Activated CD8-positive, alpha-beta memory T cell treated with anti-CD3 and anti-CD28 coated beads, Interleukin-2, amount 10 ng/mL, durations not matched to agents 7 days and 5 days (primary cell): ENCODE measurements around the gene LAMB2. TPM values are rescaled to one million over a fixed set of nuclear protein-coding genes. Genes with fewer than 3 reads are reported as not detected.
A peak's percentile ranks its signal among the peaks of the same experiment; 100 is the strongest.

Source experiments
- ATAC-seq: fragments of 150-1000 bp; cut with Tn5 transposase; one replicate; pipeline ENCODE4 v1.10.0; 2021; ENCODE audit warnings: moderate library complexity
- CTCF ChIA-PET: fragments of 350-600 bp; sonication (Branson Sonifier 250); formaldehyde crosslinking; loops from one replicate; lab custom pipeline; 2021; ENCODE audit warnings: antibody characterized with exemption; lab: Charles Lee
- DNase-seq: peaks from one replicate; pipeline ENCODE4 v3.0.0-alpha.2; 2020
- H3K27ac Mint-ChIP-seq: one replicate; pipeline ENCODE4 v1.8.0; 2021; ENCODE audit warnings: mild to moderate bottlenecking, mixed read lengths
- H3K27me3 Mint-ChIP-seq: one replicate; pipeline ENCODE4 v1.8.0; 2021; ENCODE audit warnings: mixed read lengths
- H3K36me3 Mint-ChIP-seq: one replicate; pipeline ENCODE4 v1.8.0; 2021; ENCODE audit warnings: mild to moderate bottlenecking, mixed read lengths
- H3K4me1 Mint-ChIP-seq: one replicate; pipeline ENCODE4 v1.8.0; 2021; ENCODE audit warnings: mixed read lengths
- H3K4me3 Mint-ChIP-seq: one replicate; pipeline ENCODE4 v1.8.0; 2021; ENCODE audit warnings: mild to moderate bottlenecking, moderate library complexity, mixed read lengths
- H3K9me3 Mint-ChIP-seq: one replicate; pipeline ENCODE4 v1.8.0; 2022; ENCODE audit warnings: low read depth, mixed read lengths
- total RNA-seq, 2 experiments: library from RNA; stranded (reverse); gene quantifications; one replicate each; pipeline ENCODE4 v1.2.3, GENCODE V29; 2021

Gene LAMB2
- total RNA-seq, 2 experiments from 2014 or later = not detected

- Mint-ChIP-seq H3K4me1 (peaks cover 43% of the 10 kb centered on the region), H3K27me3 (no peaks in the 10 kb centered on the region), H3K36me3 (peaks cover 15% of the 10 kb centered on the region), H3K9me3 (no peaks in the 10 kb centered on the region), H3K4me3 (peak overlapping the region; percentile 81), H3K27ac (peak overlapping the region; percentile 85)
- CTCF ChIA-PET = interaction anchor here (0.8 kb wide), 1 partner anchor 30 kb away, joined by 4 read pairs; no protein-coding TSS in a partner anchor
- ATAC-seq = no peak
- no peak for DNase-seq
These were observed 34.1 kb upstream of the LAMB2 start for GRCh38 chr3:49166752-49167556.

GRCh38 chr3:49165771-49166751 is 33.2 kb upstream of the LAMB2 start, which contains the start of gene CCDC71:
Gene CCDC71 (minus strand): TSS chr3:49166331. CDS start chr3:49164208, 2,123 bp downstream.
- H3K4me3 Mint-ChIP-seq = peak within 1 kb of the TSS; percentile 81
- ATAC-seq (peak; percentile 84), DNase-seq (peak; percentile 83)
- H3K4me1 Mint-ChIP-seq = peaks cover 49% of the 10 kb centered on the region
- H3K36me3 Mint-ChIP-seq = peaks cover 17% of the 10 kb centered on the region
- CTCF ChIA-PET = interaction anchor here (1.4 kb wide), 1 partner anchor 283 kb away, joined by 4 read pairs; no protein-coding TSS in a partner anchor
- H3K27me3 Mint-ChIP-seq = no peaks in the 10 kb centered on the region
- H3K9me3 Mint-ChIP-seq = no peaks in the 10 kb centered on the region
- H3K27ac Mint-ChIP-seq = peak within 1 kb of the TSS; percentile 85

- Mint-ChIP-seq H3K4me1 (peaks cover 45% of the 10 kb centered on the region), H3K27me3 (no peaks in the 10 kb centered on the region), H3K36me3 (peaks cover 17% of the 10 kb centered on the region), H3K9me3 (no peaks in the 10 kb centered on the region), H3K27ac (peak overlapping the region; percentile 82), H3K4me3 (peak overlapping the region; percentile 81)
- ATAC-seq (no peak), DNase-seq (no peak)
- CTCF ChIA-PET = interaction anchor here (1.3 to 1.4 kb wide), 2 partner anchors 70 to 284 kb away, joined by 4 to 5 read pairs; no protein-coding TSS in a partner anchor
These were observed 32.3 kb upstream of the LAMB2 start for GRCh38 chr3:49164983-49165720.

GRCh38 chr3:49163609-49164008 is 30.8 kb upstream of the LAMB2 start:
- no peaks in the 10 kb centered on the region for H3K9me3 Mint-ChIP-seq
- CTCF ChIA-PET = no interaction called here

GRCh38 chr3:49162751-49163419 is 30.0 kb upstream of the LAMB2 start:
- H3K27ac Mint-ChIP-seq = no peak overlapping the region
- ATAC-seq = no peak
- H3K27me3 Mint-ChIP-seq = no peaks in the 10 kb centered on the region
- CTCF ChIA-PET = interaction anchor here (2.1 kb wide), 1 partner anchor 8 kb away, joined by 9 read pairs; the partner anchor contains the start of gene KLHDC8B
- peaks cover 18% of the 10 kb centered on the region for H3K36me3 Mint-ChIP-seq
- H3K4me1 Mint-ChIP-seq = peaks cover 48% of the 10 kb centered on the region
- H3K4me3 Mint-ChIP-seq = no peak overlapping the region
- no peaks in the 10 kb centered on the region for H3K9me3 Mint-ChIP-seq
- no peak for DNase-seq

More at GRCh38 chr3:49163609-49164008, 30.8 kb upstream of the LAMB2 start:
- H3K27me3 Mint-ChIP-seq = no peaks in the 10 kb centered on the region
- H3K36me3 Mint-ChIP-seq = peaks cover 18% of the 10 kb centered on the region
- peaks cover 45% of the 10 kb centered on the region for H3K4me1 Mint-ChIP-seq
- H3K27ac Mint-ChIP-seq = no peak overlapping the region
- no peak for ATAC-seq
- no peak for DNase-seq
- H3K4me3 Mint-ChIP-seq = no peak overlapping the region

GRCh38 chr3:49161808-49162530 is 29.1 kb upstream of the LAMB2 start:
- Mint-ChIP-seq H3K27ac (peak overlapping the region; percentile 57), H3K36me3 (peaks cover 18% of the 10 kb centered on the region), H3K27me3 (no peaks in the 10 kb centered on the region), H3K4me3 (no peak overlapping the region), H3K9me3 (no peaks in the 10 kb centered on the region), H3K4me1 (peaks cover 48% of the 10 kb centered on the region)
- CTCF ChIA-PET = interaction anchor here (0.9 to 2.1 kb wide), 3 partner anchors 9 to 174 kb away, joined by 3 to 9 read pairs (median 3); partner anchors contain the start of gene KLHDC8B
- DNase-seq (no peak), ATAC-seq (no peak)

GRCh38 chr3:49161197-49161596 is 28.3 kb upstream of the LAMB2 start:
- Mint-ChIP-seq H3K27me3 (no peaks in the 10 kb centered on the region), H3K27ac (no peak overlapping the region), H3K4me1 (peaks cover 42% of the 10 kb centered on the region), H3K9me3 (no peaks in the 10 kb centered on the region), H3K36me3 (peaks cover 18% of the 10 kb centered on the region), H3K4me3 (no peak overlapping the region)
- DNase-seq (no peak), ATAC-seq (no peak)
- CTCF ChIA-PET = interaction anchor here (0.9 to 2.1 kb wide), 3 partner anchors 10 to 173 kb away, joined by 3 to 9 read pairs (median 3); partner anchors contain the start of gene KLHDC8B

GRCh38 chr3:49158792-49159191 is 25.9 kb upstream of the LAMB2 start:
- CTCF ChIA-PET = interaction anchor here (0.6 to 4.9 kb wide), 9 partner anchors 12 to 340 kb away, joined by 3 to 28 read pairs (median 3); partner anchors contain the start of genes KLHDC8B, P4HTM, QRICH1 and USP19
- no peak overlapping the region for H3K27ac Mint-ChIP-seq
- peaks cover 25% of the 10 kb centered on the region for H3K4me1 Mint-ChIP-seq

GRCh38 chr3:49158103-49158709 is 25.4 kb upstream of the LAMB2 start:
- Mint-ChIP-seq H3K27me3 (no peaks in the 10 kb centered on the region), H3K4me3 (no peak overlapping the region), H3K36me3 (peaks cover 7% of the 10 kb centered on the region), H3K27ac (no peak overlapping the region), H3K9me3 (no peaks in the 10 kb centered on the region), H3K4me1 (peaks cover 20% of the 10 kb centered on the region)
- CTCF ChIA-PET = interaction anchor here (0.6 to 4.9 kb wide), 12 partner anchors 12 to 340 kb away, joined by 3 to 28 read pairs (median 4); partner anchors contain the start of genes KLHDC8B, P4HTM, QRICH1 and USP19
- peak; percentile 82 for DNase-seq
- ATAC-seq = peak; percentile 80

More at GRCh38 chr3:49158792-49159191, 25.9 kb upstream of the LAMB2 start:
- Mint-ChIP-seq H3K4me3 (no peak overlapping the region), H3K27me3 (no peaks in the 10 kb centered on the region), H3K9me3 (no peaks in the 10 kb centered on the region), H3K36me3 (peaks cover 11% of the 10 kb centered on the region)
- DNase-seq (no peak), ATAC-seq (no peak)

GRCh38 chr3:49157289-49157688 is 24.4 kb upstream of the LAMB2 start:
- Mint-ChIP-seq H3K27ac (no peak overlapping the region), H3K4me3 (no peak overlapping the region), H3K27me3 (no peaks in the 10 kb centered on the region), H3K36me3 (peaks cover 4% of the 10 kb centered on the region), H3K9me3 (no peaks in the 10 kb centered on the region), H3K4me1 (peaks cover 13% of the 10 kb centered on the region)
- no peak for ATAC-seq
- no peak for DNase-seq
- CTCF ChIA-PET = interaction anchor here (0.6 to 4.9 kb wide), 8 partner anchors 13 to 292 kb away, joined by 3 to 28 read pairs (median 4); partner anchors contain the start of genes KLHDC8B, QRICH1 and WDR6
